Stimulated activated CD4-positive, alpha-beta T cell treated with anti-CD3 and anti-CD28 coated beads, Interleukin-12 subunit alpha, Interleukin-12 subunit beta, amount 100 ng/mL, for 4 hours (primary cell): ENCODE data around the gene AK6.
"Not testable (repeated sequence)": the region's sequence is repeated elsewhere in the genome, so short reads cannot be mapped to it uniquely, and the experiment has no call there.

ENCODE experiments used
- DNase-seq: peaks from one replicate; pipeline ENCODE4 v3.0.0-alpha.2; 2020

Gene AK6

DNA sequence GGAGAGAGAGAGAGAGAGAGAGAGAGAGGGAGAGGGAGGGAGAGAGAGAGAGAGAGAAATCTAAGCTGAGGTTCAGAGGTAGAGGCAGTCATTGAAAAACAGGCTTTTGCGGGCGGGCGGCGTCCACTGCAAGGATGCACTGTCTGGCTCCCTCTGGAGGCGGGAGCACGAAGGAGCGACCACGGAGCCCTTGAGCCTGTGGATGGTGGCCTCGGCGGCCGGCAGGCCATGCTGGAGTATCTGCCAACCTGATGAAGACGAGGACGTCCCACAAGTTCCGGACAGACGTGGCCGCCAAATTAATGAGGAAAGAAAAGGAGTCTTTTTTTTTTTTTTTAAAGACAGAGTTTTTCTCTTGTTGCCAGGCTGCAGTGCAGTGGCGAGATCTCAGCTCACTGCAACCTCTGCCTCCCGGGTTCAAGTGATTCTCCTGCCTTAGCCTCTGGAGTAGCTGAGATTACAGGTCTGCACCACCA is 34.5 kb downstream of the AK6 start:
- peak; percentile 65 for DNase-seq

DNA sequence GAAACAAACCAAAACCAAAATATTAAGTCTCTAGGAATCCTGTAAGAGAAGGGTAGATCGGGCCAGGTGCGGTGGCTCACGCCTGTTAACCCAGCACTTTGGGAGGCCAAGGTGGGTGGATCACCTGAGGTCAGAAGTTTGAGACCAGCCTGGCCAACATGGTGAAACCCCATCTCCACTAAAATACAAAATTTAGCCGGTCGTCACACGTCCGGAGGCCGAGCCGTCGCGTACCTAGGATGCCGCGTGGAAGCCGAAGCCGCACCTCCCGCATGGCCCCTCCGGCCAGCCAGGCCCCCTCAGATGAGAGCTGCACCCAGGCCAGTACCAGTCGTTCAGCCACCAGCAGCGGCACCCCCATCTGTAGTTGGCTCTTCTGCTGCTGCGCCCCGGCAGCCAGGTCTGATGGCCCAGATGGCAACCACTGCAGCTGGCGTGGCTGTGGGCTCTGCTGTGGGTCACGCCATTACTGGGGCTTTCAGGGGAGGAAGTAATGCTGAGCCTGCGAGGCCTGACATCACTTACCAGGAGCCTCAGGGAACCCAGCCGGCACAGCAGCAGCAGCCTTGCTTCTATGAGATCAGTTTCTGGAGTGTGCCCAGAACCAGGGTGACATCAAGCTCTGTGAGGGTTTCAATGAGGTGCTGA is 35.5 kb downstream of the AK6 start:
- not testable (repeated sequence) for DNase-seq

DNA sequence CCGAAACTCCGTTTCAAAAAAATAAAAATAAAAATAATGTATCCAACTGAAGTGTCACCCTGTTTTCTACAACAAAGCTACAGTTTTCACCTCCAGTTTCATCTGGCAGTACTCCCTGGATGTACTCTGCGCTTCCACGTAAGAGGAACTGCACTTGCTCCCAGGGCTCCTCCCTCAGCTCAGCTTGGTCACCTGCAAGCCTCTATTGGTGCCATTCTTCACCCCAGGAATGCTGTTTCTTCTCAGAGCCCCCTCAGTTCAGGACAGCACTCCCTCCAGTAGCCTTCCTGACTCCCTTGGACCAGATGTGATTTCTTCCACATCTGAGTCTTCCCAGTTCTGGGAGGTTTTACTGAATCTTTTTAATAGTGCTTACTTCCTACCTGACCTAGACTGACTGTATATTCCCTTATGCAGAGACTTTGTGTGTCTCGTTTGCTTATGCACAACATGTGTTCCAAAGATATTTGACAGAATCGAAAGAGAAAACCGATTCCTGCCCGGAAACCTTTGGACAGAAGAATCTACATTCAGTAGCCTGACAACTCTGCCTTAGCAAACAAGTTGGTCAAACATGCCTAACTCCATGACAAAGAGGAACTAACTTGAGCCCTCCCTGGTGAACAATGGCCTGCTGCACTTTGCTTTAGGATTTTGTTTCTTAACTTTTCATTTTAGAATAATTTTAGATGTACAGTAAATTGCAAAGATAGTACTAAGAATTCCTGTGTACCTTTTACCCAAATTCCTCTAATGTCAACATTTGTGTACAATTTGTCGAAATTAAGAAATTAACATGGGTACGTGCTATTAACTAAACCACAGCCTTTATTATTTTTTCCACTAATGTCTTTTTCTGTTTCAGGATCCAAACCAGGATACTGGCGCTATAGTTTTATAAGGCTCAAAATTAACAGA is 37.5 kb downstream of the AK6 start:
- no peak for DNase-seq

DNA sequence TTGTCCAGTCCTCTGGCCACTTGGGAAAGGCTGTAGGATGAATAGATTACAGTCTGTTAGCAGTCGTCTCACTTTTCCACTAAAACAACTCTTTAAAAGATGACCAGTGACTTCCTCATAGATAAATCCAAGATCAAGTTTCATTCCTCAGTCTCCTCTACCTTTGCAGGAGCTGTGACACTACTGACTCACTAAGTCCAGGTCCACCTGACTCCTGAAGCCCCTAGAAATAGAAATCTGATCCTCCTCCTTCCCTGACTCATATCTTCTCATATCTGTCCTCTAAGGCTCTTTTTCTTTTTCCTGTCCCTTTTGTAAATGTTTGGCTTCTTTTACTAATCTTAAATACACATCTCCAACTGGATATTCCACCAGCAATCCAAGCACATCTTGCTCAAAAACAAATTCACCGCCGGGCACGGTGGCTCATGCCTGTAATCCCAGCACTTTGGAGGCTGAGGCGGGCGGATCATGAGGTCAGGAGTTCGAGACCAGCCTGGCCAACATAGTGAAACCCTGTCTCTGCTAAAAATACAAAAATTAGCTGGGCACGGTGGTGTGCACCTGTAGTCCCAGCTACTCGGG is 39.3 kb downstream of the AK6 start:
- DNase-seq: no peak

DNA sequence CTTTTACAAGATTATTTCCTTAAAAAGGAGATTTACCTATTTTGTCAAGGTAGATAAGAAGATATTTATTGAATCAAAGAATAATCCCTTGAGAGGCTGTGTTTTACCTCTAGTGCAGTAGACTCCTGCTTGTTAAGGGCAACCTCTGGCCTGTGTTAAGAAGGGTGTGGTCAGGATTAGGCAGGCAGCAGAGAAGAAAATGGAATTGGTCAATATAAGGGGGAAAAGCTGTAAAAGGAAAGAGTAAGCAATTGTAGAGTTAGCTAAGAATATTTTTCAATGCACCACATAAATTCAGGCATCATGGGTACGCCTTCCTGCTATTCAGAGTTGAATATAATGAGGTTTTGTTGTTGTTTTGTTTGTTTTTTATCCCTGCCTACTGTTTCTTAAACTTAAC is 43.0 kb downstream of the AK6 start:
- DNase-seq: no peak

DNA sequence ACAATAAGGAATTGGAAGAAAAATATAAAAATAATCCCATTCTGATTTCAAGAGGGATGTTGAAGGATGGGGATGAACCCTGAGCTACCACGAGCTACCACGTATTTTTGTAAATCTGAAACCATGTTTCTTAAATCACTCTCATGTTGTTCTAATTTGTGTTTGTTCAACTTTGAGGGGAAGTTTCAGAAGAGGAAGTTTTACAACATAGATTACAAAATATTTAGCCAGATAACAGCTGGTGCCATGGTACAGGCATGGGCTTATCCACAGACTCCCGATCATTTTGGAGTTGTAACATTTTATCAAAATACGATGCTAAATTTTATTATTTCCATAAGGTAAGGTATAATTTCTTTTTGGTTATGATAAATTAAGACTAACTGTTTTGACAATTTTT is 51.9 kb downstream of the AK6 start:
- DNase-seq: no peak

DNA sequence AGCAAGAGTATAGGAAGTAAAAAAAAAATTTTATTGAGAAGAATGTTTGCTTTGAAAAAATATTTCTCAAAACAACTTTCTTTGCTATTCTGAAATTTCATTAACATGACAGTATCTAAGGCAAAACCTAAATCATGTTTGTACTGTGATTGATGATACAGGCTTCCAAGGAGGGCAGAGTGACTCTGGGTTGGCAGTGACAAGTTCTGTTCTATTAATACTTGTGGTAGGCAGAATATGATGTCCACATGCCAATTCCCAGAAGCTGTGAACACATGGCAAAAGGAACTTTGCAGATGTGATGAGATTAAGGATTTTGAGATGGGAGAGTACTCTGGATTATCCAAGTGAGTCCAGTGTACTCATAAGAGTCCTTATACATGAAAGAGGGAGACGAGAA is 53.3 kb downstream of the AK6 start:
- DNase-seq: no peak

DNA sequence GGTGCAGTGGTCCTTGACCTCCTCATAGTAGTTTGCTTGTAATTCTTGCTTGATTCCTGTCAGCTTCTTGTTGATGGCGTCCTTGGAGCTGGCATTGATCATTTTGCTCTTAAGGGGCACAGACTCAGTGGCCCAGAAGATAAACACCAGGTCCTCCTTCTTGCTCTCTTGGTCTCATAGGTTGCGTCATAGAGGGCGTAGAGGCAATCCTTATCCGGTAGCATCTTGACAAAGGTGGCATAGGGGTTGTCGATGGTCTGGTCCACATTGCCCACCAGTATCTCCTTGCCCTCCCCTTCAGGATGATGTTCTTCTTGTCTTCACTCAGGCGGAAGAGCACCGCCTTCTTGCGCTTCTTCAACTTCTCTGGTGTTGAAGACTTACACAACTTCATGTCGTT is 55.9 kb downstream of the AK6 start:
- no peak for DNase-seq

DNA sequence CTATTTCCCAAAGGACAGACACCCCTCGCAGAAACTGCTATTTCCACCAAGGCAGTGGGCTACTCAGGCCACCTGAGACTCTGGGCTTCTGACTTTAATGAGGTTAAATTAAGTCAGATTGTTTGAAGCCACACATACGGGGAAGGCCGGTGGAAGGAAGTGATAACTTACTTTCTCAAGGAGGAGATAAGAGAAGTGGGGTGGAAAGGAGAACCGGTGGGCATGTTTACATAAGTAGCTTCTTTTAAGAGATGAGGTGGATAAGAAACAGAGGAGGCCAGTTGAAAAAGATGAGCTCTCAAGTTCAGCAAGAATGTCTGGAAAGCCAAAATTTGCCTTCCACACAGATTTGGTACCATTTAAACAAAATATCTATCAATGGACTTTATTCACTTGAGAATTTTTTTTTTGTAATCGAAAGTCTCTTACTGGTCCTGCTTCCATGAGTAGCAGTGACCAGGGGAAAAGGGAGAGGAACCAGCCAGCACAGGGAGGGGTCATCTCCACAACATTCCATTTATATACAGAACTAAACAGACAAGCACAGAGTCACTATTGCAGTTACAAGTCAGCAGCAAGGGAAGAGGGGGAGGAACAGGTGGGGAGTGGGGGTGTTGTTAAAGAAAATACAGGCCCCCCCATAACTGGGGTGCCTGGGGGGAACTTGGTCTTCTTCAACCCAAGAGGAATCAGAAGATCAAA is 56.7 kb downstream of the AK6 start:
- no peak for DNase-seq

DNA sequence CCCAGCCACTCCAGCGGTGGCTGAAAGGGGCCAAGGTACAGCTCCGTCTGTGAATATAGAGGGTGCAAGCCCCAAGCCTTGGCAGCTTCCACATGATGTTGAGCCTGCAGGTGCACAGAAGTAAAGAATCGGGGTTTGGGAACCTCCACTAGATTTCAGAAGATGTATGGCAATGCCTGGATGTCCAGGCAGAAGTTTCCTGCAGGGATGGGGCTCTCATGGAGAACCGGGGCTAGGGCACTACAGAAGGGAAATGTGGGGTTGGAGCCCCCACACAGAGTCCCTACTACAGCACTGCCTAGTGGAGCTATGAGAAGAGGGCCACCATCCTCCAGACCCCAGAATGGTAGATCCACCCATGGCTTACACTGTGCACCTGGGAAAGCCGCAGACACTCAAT is 59.9 kb downstream of the AK6 start:
- no peak for DNase-seq

DNA sequence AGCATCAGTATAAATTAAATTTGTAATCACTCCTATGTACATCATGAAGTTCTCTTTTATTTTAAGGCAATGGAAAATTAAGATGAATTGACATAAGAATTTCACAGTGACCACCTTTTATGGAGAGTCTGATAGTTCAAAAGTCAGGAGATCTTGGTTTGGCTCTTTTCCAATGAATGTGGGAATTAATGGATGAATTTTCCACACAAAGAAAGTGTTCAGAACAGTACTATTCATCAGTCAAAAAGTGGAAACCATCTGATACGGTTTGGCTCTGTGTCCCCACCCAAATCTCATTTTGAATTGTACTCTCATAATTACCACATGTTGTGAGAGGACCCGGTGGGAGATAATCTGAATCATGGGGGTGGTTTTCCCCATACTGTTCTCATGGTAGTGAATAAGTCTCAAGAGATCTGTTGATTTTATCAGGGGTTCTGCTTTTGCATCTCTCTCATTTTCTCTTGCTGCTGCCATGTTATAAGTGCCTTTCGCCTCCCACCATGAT is 61.2 kb downstream of the AK6 start:
- no peak for DNase-seq

DNA sequence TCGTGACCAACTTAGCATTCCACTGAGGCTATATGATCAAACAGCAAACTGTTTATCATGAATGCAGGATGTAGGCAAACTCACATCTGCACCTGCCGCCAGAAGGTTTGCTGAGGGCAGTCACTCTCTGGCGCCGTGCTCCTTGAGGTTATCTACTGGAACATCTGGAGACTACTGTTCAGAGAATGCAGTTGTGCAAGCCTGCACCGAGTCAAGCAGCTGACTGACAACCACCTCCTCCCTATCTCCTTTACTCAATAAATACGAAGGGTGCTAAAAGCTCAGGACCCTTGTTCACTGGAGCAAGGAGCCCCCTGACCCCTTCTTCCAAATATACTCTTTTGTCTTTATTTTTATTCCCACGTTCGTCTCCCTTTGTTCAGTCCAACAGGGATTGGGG is 63.8 kb downstream of the AK6 start:
- no peak for DNase-seq
